Fibroblast of lung (primary cell): ENCODE results near the gene MBOAT2.

Experiments used
- CTCF ChIP-seq, 2 donors: IDR thresholded peaks in 1 of 2; conservative IDR thresholded peaks in 1 of 2; 1 replicate in 1 of 2; 2 replicates in 1 of 2; pipeline ENCODE4 v1.5.1; 2011 to 2012; ENCODE audit warnings: low read length in 2 of 2, control low read depth in 1 of 2, inconsistent platforms in 1 of 2, low read depth in 1 of 2, mild to moderate bottlenecking in 1 of 2
- EZH2 ChIP-seq: IDR thresholded peaks from 2 replicates; pipeline ENCODE4 v1.5.1; 2012; ENCODE audit warnings: low read length, control low read depth, mild to moderate bottlenecking; ENCODE audit errors: missing control alignments

GRCh38 chr2:8915941-8916340 is 87.5 kb downstream of the MBOAT2 start:
- TF ChIP-seq CTCF (conservative IDR thresholded peaks at IDR 0.05 in 1 of 2, IDR thresholded peaks at IDR 0.05 in 1 of 2; ENCODE audit: low read depth in 1 of 2, low read length in 2 of 2), result no peak
- no peak for TF ChIP-seq EZH2
